H1 (cell line): ENCODE results near the gene MAOA. TPM values are rescaled to one million over a fixed set of nuclear protein-coding genes. Genes with fewer than 3 reads are reported as not detected.

ENCODE experiments used
- CTCF ChIA-PET: fragments of 300-600 bp; sonication (Branson Sonifier 250); formaldehyde crosslinking; loops from one replicate; lab custom pipeline; 2021; ENCODE audit not compliant: partially characterized antibody; lab: Charles Lee
- POLR2A ChIA-PET: fragments of 300-600 bp; sonication (Branson Sonifier 250); formaldehyde crosslinking; loops from one replicate; lab custom pipeline; 2021; ENCODE audit warnings: inconsistent platforms; ENCODE audit not compliant: partially characterized antibody; lab: Charles Lee
- DNase-seq, 2 experiments: peaks; one replicate each; pipeline versions ENCODE4 v3.0.0 to v3.0.0-alpha.2; 2010 to 2022; ENCODE audit warnings: low spot score in 2 of 2, low read depth in 1 of 2, mixed read lengths in 1 of 2
- FAIRE-seq: peaks from 2 replicates; lab custom pipeline; 2011; peaks lifted over from hg19 to GRCh38; lab: Jason Lieb, UNC
- H2AFZ ChIP-seq: 2 replicates; pipeline ENCODE4 v1.8.1; 2012; ENCODE audit warnings: low read length, inconsistent platforms
- H2AK5ac ChIP-seq: 2 replicates; pipeline ENCODE4 v1.6.1; 2013; ENCODE audit warnings: low read depth, low read length
- H2BK120ac ChIP-seq: replicated peaks from 2 replicates; pipeline ENCODE3; 2013; ENCODE audit warnings: low read depth, low read length, inconsistent platforms
- H2BK12ac ChIP-seq: 2 replicates; pipeline ENCODE4 v1.6.1; 2013; ENCODE audit warnings: low read depth, low read length
- H2BK15ac ChIP-seq: 2 replicates; pipeline ENCODE4 v1.6.1; 2013; ENCODE audit warnings: low read length
- H2BK20ac ChIP-seq: 2 replicates; pipeline ENCODE4 v1.6.1; 2013; ENCODE audit warnings: low read length
- H2BK5ac ChIP-seq: 2 replicates; pipeline ENCODE4 v1.6.1; 2013; ENCODE audit warnings: low read depth, low read length
- H3K14ac ChIP-seq: 2 replicates; pipeline ENCODE4 v1.6.1; 2013; ENCODE audit warnings: inconsistent platforms; ENCODE audit not compliant: insufficient read length
- H3K18ac ChIP-seq: 2 replicates; pipeline ENCODE4 v1.6.1; 2013; ENCODE audit warnings: low read length; ENCODE audit errors: extremely low read depth
- H3K23ac ChIP-seq: 2 replicates; pipeline ENCODE4 v1.6.1; 2013; ENCODE audit warnings: inconsistent platforms; ENCODE audit not compliant: insufficient read length
- H3K23me2 ChIP-seq: 2 replicates; pipeline ENCODE4 v1.6.1; 2013; ENCODE audit warnings: low read depth, low read length
- H3K27ac ChIP-seq: 2 replicates; pipeline ENCODE4 v1.6.1; 2011; ENCODE audit warnings: low read depth, low read length, inconsistent platforms
- H3K27me3 ChIP-seq, 4 experiments: replicated peaks in 1 of 4; 1 replicate in 1 of 4; 2 replicates in 3 of 4; pipeline versions ENCODE4 v1.6.1 to v1.8.1; 2011 to 2013; ENCODE audit warnings: low read length in 3 of 4, mild to moderate bottlenecking in 3 of 4, inconsistent platforms in 2 of 4, mixed read lengths in 2 of 4, moderate library complexity in 1 of 4; ENCODE audit not compliant: control insufficient read depth in 3 of 4, insufficient read depth in 3 of 4; ENCODE audit errors: extremely low read depth in 1 of 4
- H3K36me3 ChIP-seq, 4 experiments: 2 replicates each; pipeline versions ENCODE4 v1.6.1 to v1.8.1; 2011 to 2013; ENCODE audit warnings: mild to moderate bottlenecking in 4 of 4, low read length in 3 of 4, moderate library complexity in 2 of 4, control low read depth in 1 of 4, inconsistent platforms in 1 of 4; ENCODE audit not compliant: insufficient read depth in 4 of 4, control insufficient read depth in 2 of 4
- H3K4ac ChIP-seq: replicated peaks from 2 replicates; pipeline ENCODE3; 2013; ENCODE audit warnings: low read length, low read depth, mixed read lengths, inconsistent platforms; ENCODE audit not compliant: insufficient read length
- H3K4me1 ChIP-seq, 4 experiments: replicated peaks in 1 of 4; 1 replicate in 1 of 4; 2 replicates in 3 of 4; pipeline versions ENCODE4 v1.6.1 to v1.8.1; 2011 to 2013; ENCODE audit warnings: low read length in 3 of 4, inconsistent platforms in 2 of 4, mixed read lengths in 1 of 4; ENCODE audit not compliant: insufficient read depth in 4 of 4, control insufficient read depth in 3 of 4
- H3K4me2 ChIP-seq, 2 experiments: 2 replicates each; pipeline versions ENCODE4 v1.6.1 to v1.8.1; 2011 to 2013; ENCODE audit warnings: low read depth in 2 of 2, low read length in 2 of 2, control low read depth in 1 of 2, inconsistent platforms in 1 of 2, mild to moderate bottlenecking in 1 of 2; ENCODE audit not compliant: insufficient read depth in 1 of 2
- H3K4me3 ChIP-seq, 4 experiments: fragments of 200-600, 300-600 bp in 1 of 4; sonication (generic), shearing (Covaris generic), sonication (Bioruptor Twin) in 1 of 4; 2 replicates each; pipeline versions ENCODE4 v1.5.1 to v1.8.1; 2011 to 2016; ENCODE audit warnings: low read length in 4 of 4, low read depth in 3 of 4, control low read depth in 2 of 4, inconsistent platforms in 2 of 4, mild to moderate bottlenecking in 2 of 4, mixed read lengths in 1 of 4, moderate library complexity in 1 of 4; ENCODE audit not compliant: insufficient read depth in 2 of 4; ENCODE audit errors: extremely low read depth in 1 of 4
- H3K56ac ChIP-seq: replicated peaks from 2 replicates; pipeline ENCODE3; 2013; ENCODE audit warnings: low read depth, mild to moderate bottlenecking, mixed read lengths, low read length, inconsistent platforms; ENCODE audit not compliant: insufficient read length
- H3K79me1 ChIP-seq: 2 replicates; pipeline ENCODE4 v1.6.1; 2013; ENCODE audit warnings: low read depth, low read length, control low read depth
- H3K79me2 ChIP-seq, 2 experiments: 2 replicates each; pipeline versions ENCODE4 v1.6.1 to v1.8.1; 2012 to 2013; ENCODE audit warnings: low read length in 2 of 2, mild to moderate bottlenecking in 2 of 2, inconsistent platforms in 1 of 2; ENCODE audit not compliant: insufficient read depth in 2 of 2, control insufficient read depth in 1 of 2
- H3K9ac ChIP-seq, 4 experiments: replicated peaks in 1 of 4; 1 replicate in 1 of 4; 2 replicates in 3 of 4; pipeline versions ENCODE4 v1.6.1 to v1.8.1; 2011 to 2013; ENCODE audit warnings: low read depth in 3 of 4, low read length in 3 of 4, control low read depth in 2 of 4, mild to moderate bottlenecking in 2 of 4, moderate library complexity in 2 of 4, inconsistent platforms in 1 of 4; ENCODE audit errors: extremely low read depth in 1 of 4
- H3K9me3 ChIP-seq, 2 experiments: 2 replicates each; pipeline versions ENCODE4 v1.6.1 to v1.8.1; 2012 to 2013; ENCODE audit warnings: mild to moderate bottlenecking in 2 of 2, moderate library complexity in 2 of 2, control low read depth in 1 of 2, inconsistent platforms in 1 of 2, low read depth in 1 of 2, low read length in 1 of 2, mixed read lengths in 1 of 2; ENCODE audit not compliant: insufficient read depth in 2 of 2
- H4K20me1 ChIP-seq, 2 experiments: replicated peaks in 1 of 2; 2 replicates each; pipeline versions ENCODE3 to v1.8.1; 2011 to 2013; ENCODE audit warnings: inconsistent platforms in 2 of 2, low read length in 2 of 2, mild to moderate bottlenecking in 1 of 2; ENCODE audit not compliant: insufficient read depth in 2 of 2, control insufficient read depth in 1 of 2
- H4K5ac ChIP-seq: 2 replicates; pipeline ENCODE4 v1.6.1; 2013; ENCODE audit warnings: low read length, low read depth, mixed read lengths, inconsistent platforms; ENCODE audit not compliant: insufficient read length
- H4K8ac ChIP-seq: 2 replicates; pipeline ENCODE4 v1.8.0; 2013; ENCODE audit warnings: mild to moderate bottlenecking, moderate library complexity, low read length, inconsistent platforms; ENCODE audit not compliant: insufficient read depth; ENCODE audit errors: extremely low read depth
- H4K91ac ChIP-seq: replicated peaks from 2 replicates; pipeline ENCODE3; 2013; ENCODE audit warnings: low read length, mixed read lengths, inconsistent platforms; ENCODE audit not compliant: insufficient read length
- BACH1 ChIP-seq: IDR thresholded peaks from 2 replicates; pipeline ENCODE4 v1.6.1; 2012; ENCODE audit warnings: low read length, improper control_type of control experiment
- CREB1 ChIP-seq: IDR thresholded peaks from 2 replicates; pipeline ENCODE4 v1.6.1; 2012; ENCODE audit warnings: inconsistent platforms
- EZH2 ChIP-seq: fragments of 200-600 bp; sonication (generic); IDR thresholded peaks from 2 replicates; pipeline ENCODE4 v1.7.1; 2012; ENCODE audit warnings: low read depth, mild to moderate bottlenecking, moderate library complexity, low read length, inconsistent platforms; ENCODE audit not compliant: severe bottlenecking
- GTF2F1 ChIP-seq: IDR thresholded peaks from 2 replicates; pipeline ENCODE4 v1.6.1; 2012; ENCODE audit warnings: low read depth, low read length, improper control_type of control experiment, borderline replicate concordance
- HDAC6 ChIP-seq: IDR thresholded peaks from one replicate; pipeline ENCODE4 v1.7.1; 2012; ENCODE audit warnings: low read depth, mild to moderate bottlenecking, inconsistent platforms, low read length, moderate library complexity
- JUN ChIP-seq: IDR thresholded peaks from 2 replicates; pipeline ENCODE4 v1.6.1; 2011; ENCODE audit warnings: low read depth, mild to moderate bottlenecking, improper control_type of control experiment, low read length
- JUND ChIP-seq: IDR thresholded peaks from 2 replicates; pipeline ENCODE4 v1.6.1; 2011; ENCODE audit warnings: mild to moderate bottlenecking, improper control_type of control experiment, low read length
- RFX5 ChIP-seq: IDR thresholded peaks from 2 replicates; pipeline ENCODE4 v1.6.1; 2011; ENCODE audit warnings: low read depth, low read length, improper control_type of control experiment, borderline replicate concordance
- SIX5 ChIP-seq: IDR thresholded peaks from 2 replicates; pipeline ENCODE4 v1.6.1; 2011; ENCODE audit warnings: mild to moderate bottlenecking, low read depth, low read length
- SP1 ChIP-seq: IDR thresholded peaks from 2 replicates; pipeline ENCODE4 v1.6.1; 2011; ENCODE audit warnings: low read depth, low read length
- SP2 ChIP-seq: IDR thresholded peaks from 2 replicates; pipeline ENCODE4 v1.6.1; 2012; ENCODE audit warnings: mild to moderate bottlenecking, low read length, inconsistent platforms
- SRF ChIP-seq: IDR thresholded peaks from 2 replicates; pipeline ENCODE4 v1.6.1; 2011; ENCODE audit warnings: mild to moderate bottlenecking, low read depth, low read length, moderate library complexity
- SUZ12 ChIP-seq: fragments of 200-600 bp; sonication (generic); IDR thresholded peaks from 2 replicates; pipeline ENCODE4 v1.6.1; 2012; ENCODE audit warnings: mild to moderate bottlenecking, inconsistent platforms, low read length, moderate library complexity, mixed read lengths
- TEAD4 ChIP-seq: IDR thresholded peaks from 2 replicates; pipeline ENCODE4 v1.6.1; 2012; ENCODE audit warnings: low read depth, low read length, inconsistent platforms, mixed read lengths
- USF2 ChIP-seq: IDR thresholded peaks from 2 replicates; pipeline ENCODE4 v1.6.1; 2011; ENCODE audit warnings: low read length, improper control_type of control experiment
- YY1 ChIP-seq: IDR thresholded peaks from 2 replicates; pipeline ENCODE4 v1.6.1; 2011; ENCODE audit warnings: low read depth, mild to moderate bottlenecking, low read length
- WGBS, 2 experiments: shearing (Covaris generic) in 1 of 2; methylation state at CpG; one replicate each; pipeline versions ENCODE4 v1.1.6 to v1.1.7; 2013 to 2015; ENCODE audit warnings: low lambda C conversion rate in 2 of 2, mixed read lengths in 2 of 2, inconsistent platforms in 1 of 2, low coverage in 1 of 2, missing lambda C conversion rate in 1 of 2; ENCODE audit not compliant: insufficient replicate concordance in 2 of 2, insufficient coverage in 1 of 2, insufficient read length in 1 of 2; ENCODE audit errors: extremely low coverage in 1 of 2, missing lambda C conversion rate in 1 of 2; 5-methylcytosine and 5-hydroxymethylcytosine counted together
- polyA plus RNA-seq, 7 experiments: library from polyadenylated mRNA; depleted of rRNA in 3 of 7; stranded (reverse) in 5 of 7; unstranded in 2 of 7; fragments of >200 nt in 5 of 7; fragments of 200-250 nt in 2 of 7; gene quantifications; 1 replicate in 5 of 7; 2 replicates in 1 of 7; 4 replicates in 1 of 7; pipeline versions ENCODE4 v1.2.1 to v1.2.3, GENCODE V29; 2011 to 2013; ENCODE audit warnings: missing spikeins in 2 of 7, mixed read lengths in 2 of 7
- total RNA-seq: library from RNA; stranded (reverse); fragmentation: NEBNext Ultra II Directional; extraction: Animal tissue kit (Norgen Biotek cat#: 25700); gene quantifications from 2 replicates; pipeline ENCODE4 v1.2.1, GENCODE V29; 2021

MAOA gene
- total and polyA plus RNA-seq, 2 of the 8 experiments (the other 6 are each of a cell fraction or from before 2014, with no cell fraction given) = 2.6 to 8.2 TPM

DNA sequence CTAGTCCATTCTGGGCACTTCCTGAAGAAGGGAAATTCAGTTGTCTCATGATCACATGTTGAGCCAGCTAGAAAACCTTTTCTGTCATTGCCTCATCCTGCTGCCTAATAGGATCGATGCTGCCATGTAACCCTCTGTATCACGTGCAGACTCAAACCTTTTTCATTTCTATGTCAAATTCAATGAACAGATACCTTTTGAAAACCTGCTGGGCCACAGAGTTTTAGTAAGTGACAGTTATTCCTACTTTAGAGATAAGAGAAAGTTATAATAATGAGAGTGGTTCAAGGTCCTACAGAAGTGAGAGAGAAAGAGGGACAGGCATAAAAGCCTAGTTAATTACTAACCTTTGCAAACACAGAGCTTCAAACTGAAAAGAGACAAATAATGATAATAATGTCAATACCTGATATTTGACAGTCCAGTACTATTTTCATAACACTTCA lies 46.0 kb downstream of the MAOA start:
- Histone ChIP-seq H4K5ac (no peak overlapping the region), H3K36me3 (no peaks in the 10 kb centered on the region), H2BK12ac (no peak overlapping the region), H3K79me1 (no peaks in the 10 kb centered on the region), H3K4me2 (no peak overlapping the region), H2AFZ (no peak overlapping the region), H2BK20ac (no peak overlapping the region), H3K27me3 (no peaks in the 10 kb centered on the region), H3K23ac (no peak overlapping the region), H3K56ac (no peak overlapping the region), H2BK5ac (no peak overlapping the region), H3K18ac (no peak overlapping the region), H3K4ac (no peak overlapping the region), H3K4me3 (no peak overlapping the region), H4K8ac (no peak overlapping the region), H2BK15ac (no peak overlapping the region), H3K4me1 (no peaks in the 10 kb centered on the region), H2AK5ac (no peak overlapping the region), H3K27ac (no peak overlapping the region), H4K20me1 (no peaks in the 10 kb centered on the region), H3K9me3 (no peaks in the 10 kb centered on the region), H3K23me2 (no peaks in the 10 kb centered on the region), H3K79me2 (no peaks in the 10 kb centered on the region), H4K91ac (no peak overlapping the region), H3K14ac (no peak overlapping the region), H3K9ac (no peak overlapping the region), H2BK120ac (no peak overlapping the region)
- ChIA-PET POLR2A (no interaction called here), CTCF (no interaction called here)
- no peak for DNase-seq
- no peak for TF ChIP-seq BACH1
- no peak for TF ChIP-seq SUZ12
- TF ChIP-seq EZH2 = no peak
- TF ChIP-seq YY1 = no peak
- TF ChIP-seq TEAD4 = no peak
- no peak for TF ChIP-seq CREB1
- TF ChIP-seq SIX5 = no peak
- TF ChIP-seq JUN = no peak
- TF ChIP-seq SP2 = no peak
- TF ChIP-seq USF2 = no peak
- TF ChIP-seq HDAC6 = no peak
- no peak for TF ChIP-seq SRF
- TF ChIP-seq RFX5 = no peak
- no peak for TF ChIP-seq GTF2F1
- TF ChIP-seq SP1 = no peak
- no peak for TF ChIP-seq JUND
- WGBS, 2 experiments = 94% methylated on average over 2 of the region's 2 CpGs; no CpG with 5 or more reads in 1 of the 2 experiments
- no peak for FAIRE-seq
